Aorta (tissue), 5 donors: ENCODE measurements around the gene RGS2. TPM values are rescaled to one million over a fixed set of nuclear protein-coding genes. Genes with fewer than 3 reads are reported as not detected.

Experiments used
- ATAC-seq: fragments of 200-7000 bp; cut with Tn5 transposase; one replicate; pipeline ENCODE4 v1.9.1; 2022; ENCODE audit warnings: moderate library complexity; ENCODE audit not compliant: low FRiP score
- DNase-seq, 2 donors: peaks; one replicate each; pipeline ENCODE4 v3.0.0-alpha.2; 2020
- H3K27ac ChIP-seq, 2 donors: one replicate each; pipeline ENCODE4 v1.5.1; 2013; ENCODE audit warnings: low read length in 2 of 2, mild to moderate bottlenecking in 2 of 2, moderate library complexity in 2 of 2, control low read depth in 1 of 2, inconsistent platforms in 1 of 2, low read depth in 1 of 2
- H3K27me3 ChIP-seq, 2 donors: one replicate each; pipeline ENCODE4 v1.6.1; 2013; ENCODE audit warnings: control low read depth in 1 of 2, low read length in 1 of 2, mild to moderate bottlenecking in 1 of 2, moderate library complexity in 1 of 2; ENCODE audit not compliant: insufficient read depth in 2 of 2, control insufficient read depth in 1 of 2
- H3K36me3 ChIP-seq, 2 donors: one replicate each; pipeline ENCODE4 v1.6.1; 2013; ENCODE audit warnings: control low read depth in 1 of 2, low read length in 1 of 2, mild to moderate bottlenecking in 1 of 2; ENCODE audit not compliant: insufficient read depth in 2 of 2, control insufficient read depth in 1 of 2
- H3K4me1 ChIP-seq, 2 donors: one replicate each; pipeline ENCODE4 v1.6.1; 2013; ENCODE audit warnings: low read length in 2 of 2, control low read depth in 1 of 2, mild to moderate bottlenecking in 1 of 2, moderate library complexity in 1 of 2; ENCODE audit not compliant: insufficient read depth in 2 of 2, control insufficient read depth in 1 of 2
- H3K4me3 ChIP-seq, 2 donors: one replicate each; pipeline ENCODE4 v1.5.1; 2013; ENCODE audit warnings: low read length in 2 of 2, control low read depth in 1 of 2, mild to moderate bottlenecking in 1 of 2
- H3K9me3 ChIP-seq: one replicate; pipeline ENCODE4 v1.6.1; 2013; ENCODE audit warnings: mild to moderate bottlenecking, low read length; ENCODE audit not compliant: control insufficient read depth
- WGBS, 2 donors: extraction: QIAGEN DNeasy Blood & Tissue Kit; methylation state at CpG; one replicate each; pipeline ENCODE4 v1.1.7; 2013; 5-methylcytosine and 5-hydroxymethylcytosine counted together
- intact Hi-C, 2 donors: fragments of 100-400 bp; cut with DNase I; formaldehyde crosslinking; loops; one replicate each; pipeline versions ENCODE4 v1.14.2 to v1.15.0; 2022
- polyA plus RNA-seq, 2 donors: library from polyadenylated mRNA; stranded (reverse); fragments of 200-250 nt; gene quantifications; one replicate each; pipeline ENCODE4 v1.2.3, GENCODE V29; 2013
- total RNA-seq, 2 donors: library from RNA; stranded (reverse); fragmentation: NEBNext Ultra II Directional; extraction: Animal tissue kit (Norgen Biotek cat#: 25700); gene quantifications; one replicate each; pipeline ENCODE4 v1.2.1, GENCODE V29; 2021
- donor health status: healthy with polysubstance abuse.
- donor health status: Bipolar disorder and iron deficiency.
- donor health status: DM: no; HTN: no; CAD: no.
- donor health status: DM: no; HTN: no; CAD: no.
- donor health status: DM: yes; HTN: yes; CAD: no.

The RGS2 gene
- total and polyA plus RNA-seq, 4 donors = 56.6 to 137 (median 82.7) TPM

- ATAC-seq (no peak), DNase-seq (no peak)
- no peaks in the 10 kb centered on the region for H3K9me3 ChIP-seq
- no peaks in the 10 kb centered on the region for H3K4me1 ChIP-seq
- no peak overlapping the region for H3K4me3 ChIP-seq
- no peaks in the 10 kb centered on the region for H3K27me3 ChIP-seq
- no peaks in the 10 kb centered on the region for H3K36me3 ChIP-seq
- 64 to 81% methylated on average over 2 of the region's 2 CpGs for WGBS, 2 donors
- intact Hi-C loops = no loop called here
- H3K27ac ChIP-seq = no peak overlapping the region
Observed at GRCh38 chr1:192767798-192768197, 41.0 kb upstream of the RGS2 start.

DNA sequence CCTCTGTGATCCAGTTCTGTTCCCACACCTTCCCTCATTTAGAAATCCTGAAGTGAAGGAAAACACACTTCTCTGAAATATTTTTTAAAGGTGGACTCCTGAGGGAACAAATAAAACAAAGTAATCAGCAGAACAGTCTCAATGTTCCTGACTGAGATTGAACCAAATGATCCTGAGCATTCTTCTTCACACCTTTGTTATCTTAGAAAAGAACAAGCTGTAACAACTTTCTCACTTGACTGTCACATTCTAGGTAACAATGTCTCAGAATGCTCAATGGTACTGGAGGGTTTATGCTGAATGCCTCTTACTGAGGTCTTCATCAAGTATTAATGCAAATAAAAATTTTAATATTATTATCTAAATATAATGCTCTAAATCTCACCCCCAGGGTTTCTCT is 40.4 kb upstream of the RGS2 start:
- H3K4me1 ChIP-seq = no peaks in the 10 kb centered on the region
- H3K36me3 ChIP-seq = no peaks in the 10 kb centered on the region
- no peaks in the 10 kb centered on the region for H3K9me3 ChIP-seq
- intact Hi-C loops = no loop called here
- H3K27me3 ChIP-seq = no peaks in the 10 kb centered on the region
- DNase-seq (no peak), ATAC-seq (no peak)
- no peak overlapping the region for H3K4me3 ChIP-seq
- no peak overlapping the region for H3K27ac ChIP-seq

DNA sequence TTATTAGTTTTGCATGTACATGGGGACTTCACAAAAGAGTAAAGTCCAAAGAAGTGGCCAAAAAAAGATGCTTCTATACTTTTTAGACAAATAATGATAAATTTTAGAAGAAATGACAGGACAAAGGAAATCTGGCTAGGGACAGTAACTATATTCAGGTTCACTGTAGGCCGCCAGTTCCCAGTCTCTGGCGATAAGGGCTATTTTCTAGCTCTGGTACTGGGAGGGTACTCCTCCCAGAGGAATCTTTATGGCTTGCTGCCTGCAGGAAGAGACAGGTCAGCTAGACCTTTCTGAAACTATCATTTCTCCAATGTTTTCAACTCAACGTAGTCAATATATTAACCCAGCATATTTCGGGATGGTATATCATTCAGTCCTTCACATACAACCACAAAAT is 37.5 kb upstream of the RGS2 start:
- Histone ChIP-seq H3K36me3 (no peaks in the 10 kb centered on the region), H3K4me3 (no peak overlapping the region), H3K27ac (no peak overlapping the region), H3K4me1 (no peaks in the 10 kb centered on the region), H3K27me3 (no peaks in the 10 kb centered on the region), H3K9me3 (no peaks in the 10 kb centered on the region)
- DNase-seq = no peak
- intact Hi-C loops = no loop called here
- no peak for ATAC-seq
- WGBS, 2 donors = 86 to 95% methylated on average over 4 of the region's 4 CpGs

DNA sequence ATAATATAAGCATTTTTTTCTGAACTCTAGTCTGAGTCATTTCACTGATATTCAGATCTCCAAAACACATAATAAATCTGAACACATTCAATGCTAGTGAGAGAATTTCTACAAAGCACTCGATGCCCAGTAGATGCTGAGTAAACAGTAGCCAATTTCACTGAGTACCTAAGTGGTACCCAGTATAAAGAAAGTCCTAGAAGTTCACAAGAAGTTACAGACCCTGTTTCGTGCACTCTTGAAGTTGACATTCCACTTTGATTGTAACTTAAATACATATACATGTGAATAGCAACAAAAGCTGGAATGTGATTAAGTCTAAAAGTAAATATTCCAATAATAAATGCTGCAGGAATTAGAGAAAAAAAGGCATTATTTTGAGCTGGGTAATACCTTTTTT is 33.2 kb upstream of the RGS2 start:
- no peak overlapping the region for H3K4me3 ChIP-seq
- no peak overlapping the region for H3K27ac ChIP-seq
- no peaks in the 10 kb centered on the region for H3K9me3 ChIP-seq
- no peaks in the 10 kb centered on the region for H3K4me1 ChIP-seq
- 47 to 58% methylated on average over 2 of the region's 2 CpGs for WGBS, 2 donors
- no peak for DNase-seq
- H3K27me3 ChIP-seq = no peaks in the 10 kb centered on the region
- intact Hi-C loops = no loop called here
- no peak for ATAC-seq
- H3K36me3 ChIP-seq = no peaks in the 10 kb centered on the region

- Histone ChIP-seq H3K27me3 (no peaks in the 10 kb centered on the region), H3K4me1 (no peaks in the 10 kb centered on the region), H3K9me3 (no peaks in the 10 kb centered on the region), H3K4me3 (no peak overlapping the region), H3K27ac (no peak overlapping the region), H3K36me3 (no peaks in the 10 kb centered on the region)
- intact Hi-C loops = no loop called here
- 84 to 86% methylated on average over 4 of the region's 4 CpGs for WGBS, 2 donors
- DNase-seq = no peak
- ATAC-seq = no peak
Observed at GRCh38 chr1:192776206-192776605, 32.6 kb upstream of the RGS2 start.

DNA sequence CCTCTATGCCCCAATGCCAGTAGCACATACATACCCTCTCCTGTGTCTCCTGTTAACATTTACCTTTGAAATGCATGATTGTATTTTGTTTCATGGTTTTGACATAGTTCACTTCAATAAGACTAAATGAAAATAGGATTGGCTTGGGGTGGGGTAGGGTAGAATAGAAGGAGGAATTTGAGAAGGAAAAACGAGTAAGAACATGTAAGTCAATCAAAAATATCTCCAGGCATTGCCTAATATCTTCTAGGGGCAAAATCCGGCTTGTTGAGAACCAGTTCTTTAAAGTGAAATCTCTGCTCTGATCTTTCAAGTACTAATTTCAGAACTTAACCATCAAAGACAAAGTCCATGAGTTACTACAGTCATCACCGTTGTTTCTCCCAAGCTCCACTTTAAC is 31.8 kb upstream of the RGS2 start:
- intact Hi-C loops = no loop called here
- Histone ChIP-seq H3K27me3 (no peaks in the 10 kb centered on the region), H3K27ac (no peak overlapping the region), H3K36me3 (no peaks in the 10 kb centered on the region), H3K4me1 (no peaks in the 10 kb centered on the region), H3K9me3 (no peaks in the 10 kb centered on the region), H3K4me3 (no peak overlapping the region)
- ATAC-seq (no peak), DNase-seq (no peak)
- 67 to 68% methylated on average over 3 of the region's 3 CpGs for WGBS, 2 donors

- no peak for ATAC-seq
- WGBS, 2 donors = 93 to 96% methylated on average over 6 of the region's 6 CpGs
- no peak overlapping the region for H3K4me3 ChIP-seq
- H3K27ac ChIP-seq = no peak overlapping the region
- intact Hi-C loops = no loop called here
- no peaks in the 10 kb centered on the region for H3K36me3 ChIP-seq
- no peaks in the 10 kb centered on the region for H3K27me3 ChIP-seq
- DNase-seq = no peak
- no peaks in the 10 kb centered on the region for H3K9me3 ChIP-seq
- H3K4me1 ChIP-seq = no peaks in the 10 kb centered on the region
Observed at GRCh38 chr1:192783791-192784190, 25.0 kb upstream of the RGS2 start.

DNA sequence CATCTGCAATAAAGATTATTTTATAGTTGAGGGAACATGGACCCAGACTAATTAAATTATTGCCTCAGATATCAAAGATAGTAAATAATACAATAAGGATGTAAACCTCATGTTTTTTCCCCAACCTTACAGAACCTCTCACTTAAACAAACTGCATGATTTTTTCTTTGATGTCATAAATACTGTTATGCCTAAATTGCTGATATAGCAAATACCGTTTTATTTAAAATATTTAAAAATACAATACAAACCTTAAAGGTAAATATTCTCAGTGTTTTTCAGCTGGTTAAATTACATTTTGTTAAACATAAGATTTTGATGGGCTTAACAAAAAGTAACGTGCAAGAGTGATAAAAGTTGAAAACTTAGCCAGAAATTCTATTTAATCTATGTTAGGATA is 24.4 kb upstream of the RGS2 start:
- Histone ChIP-seq H3K27me3 (no peaks in the 10 kb centered on the region), H3K9me3 (no peaks in the 10 kb centered on the region), H3K4me3 (no peak overlapping the region), H3K4me1 (no peaks in the 10 kb centered on the region), H3K36me3 (no peaks in the 10 kb centered on the region), H3K27ac (no peak overlapping the region)
- ATAC-seq (no peak), DNase-seq (no peak)
- intact Hi-C loops = no loop called here
- 18 to 34% methylated on average over 2 of the region's 2 CpGs for WGBS, 2 donors

DNA sequence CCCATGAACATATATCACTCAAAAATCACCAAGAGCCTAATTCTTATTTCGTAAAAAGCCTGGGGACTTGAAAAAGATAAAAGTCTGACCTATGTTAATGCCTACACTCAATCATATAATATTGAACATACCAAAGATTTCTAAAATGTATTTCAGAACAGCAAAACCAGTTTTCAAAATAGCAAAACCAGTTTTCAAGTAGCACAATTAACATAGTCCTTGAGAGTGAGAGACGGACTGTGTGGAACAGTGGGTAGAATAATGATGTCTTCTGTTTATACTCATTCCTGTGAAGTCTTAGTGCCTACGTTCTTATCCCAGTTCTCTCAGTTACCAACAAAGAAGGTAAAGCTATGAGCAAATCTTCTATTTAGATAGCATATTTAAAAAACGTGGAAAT is 22.3 kb upstream of the RGS2 start:
- ATAC-seq (no peak), DNase-seq (no peak)
- intact Hi-C loops = no loop called here
- Histone ChIP-seq H3K27me3 (no peaks in the 10 kb centered on the region), H3K27ac (no peak overlapping the region), H3K4me3 (no peak overlapping the region), H3K36me3 (no peaks in the 10 kb centered on the region), H3K4me1 (no peaks in the 10 kb centered on the region), H3K9me3 (no peaks in the 10 kb centered on the region)
- WGBS, 2 donors = 86 to 88% methylated on average over 4 of the region's 4 CpGs
